Lung (tissue), 12 donors: ENCODE data around the gene TGFBR1. TPM values are rescaled to one million over a fixed set of nuclear protein-coding genes. Genes with fewer than 3 reads are reported as not detected.

Source experiments
- ATAC-seq: fragments of 200-7000 bp; cut with Tn5 transposase; one replicate; pipeline ENCODE4 v1.9.1; 2020; ENCODE audit warnings: moderate number of reproducible peaks; ENCODE audit not compliant: insufficient read depth, low FRiP score
- DNase-seq, 3 donors: peaks; one replicate each; pipeline ENCODE4 v3.0.0-alpha.2; 2013 to 2017
- H3K27ac ChIP-seq, 2 donors: one replicate each; pipeline ENCODE4 v1.5.1; 2013; ENCODE audit warnings: mild to moderate bottlenecking in 2 of 2, moderate library complexity in 2 of 2, control low read depth in 1 of 2, inconsistent platforms in 1 of 2, low read depth in 1 of 2, low read length in 1 of 2
- H3K27me3 ChIP-seq, 3 donors: one replicate each; pipeline ENCODE4 v1.5.1; 2013; ENCODE audit warnings: low read length in 2 of 3; ENCODE audit not compliant: control insufficient read depth in 3 of 3, insufficient read depth in 3 of 3
- H3K36me3 ChIP-seq, 4 donors: one replicate each; pipeline ENCODE4 v1.5.1; 2013; ENCODE audit warnings: low read length in 4 of 4, mild to moderate bottlenecking in 1 of 4, moderate library complexity in 1 of 4; ENCODE audit not compliant: control insufficient read depth in 4 of 4, insufficient read depth in 4 of 4
- H3K4me1 ChIP-seq, 5 donors: one replicate each; pipeline ENCODE4 v1.5.1; 2013; ENCODE audit warnings: low read length in 5 of 5, mild to moderate bottlenecking in 2 of 5, moderate library complexity in 1 of 5; ENCODE audit not compliant: control insufficient read depth in 5 of 5, insufficient read depth in 5 of 5
- H3K4me3 ChIP-seq: one replicate; pipeline ENCODE4 v1.5.1; 2013; ENCODE audit warnings: mild to moderate bottlenecking, control low read depth, moderate library complexity
- H3K9ac ChIP-seq, 2 donors: one replicate each; pipeline ENCODE4 v1.5.1; 2013; ENCODE audit warnings: low read length in 2 of 2, control low read depth in 1 of 2; ENCODE audit not compliant: insufficient read depth in 1 of 2
- H3K9me3 ChIP-seq, 4 donors: one replicate each; pipeline ENCODE4 v1.5.1; 2013; ENCODE audit warnings: low read length in 3 of 4, mild to moderate bottlenecking in 1 of 4, moderate library complexity in 1 of 4; ENCODE audit not compliant: control insufficient read depth in 4 of 4, insufficient read depth in 3 of 4
- WGBS, 2 donors: extraction: QIAGEN DNeasy Blood & Tissue Kit; methylation state at CpG; one replicate each; pipeline ENCODE4 v1.1.7; 2013; 5-methylcytosine and 5-hydroxymethylcytosine counted together
- polyA plus RNA-seq, 2 donors: library from polyadenylated mRNA; stranded (reverse); fragments of 200-250 nt; gene quantifications; one replicate each; pipeline ENCODE4 v1.2.1, GENCODE V29; 2013
- total RNA-seq, 2 donors: library from RNA; depleted of rRNA in 1 of 2; stranded (reverse); fragments of >200 nt in 1 of 2; gene quantifications; one replicate each; pipeline ENCODE4 v1.2.1, GENCODE V29; 2014 to 2021
- TF ChIP-seq, protein P1 (sequence below): IDR thresholded peaks from 2 replicates; pipeline ENCODE4 v1.5.1; 2012; ENCODE audit warnings: mild to moderate bottlenecking; ENCODE audit errors: control extremely low read depth, extremely low read depth
- donor health status: control.
- donor health status: control.
- donor health status: Bipolar disorder and iron deficiency.
- donor health status: healthy.
- donor health status: DM: yes; HTN: yes; CAD: no.

TGFBR1 gene
- total and polyA plus RNA-seq, 4 donors: 14.2 to 73.2 (median 28.9) TPM

DNA sequence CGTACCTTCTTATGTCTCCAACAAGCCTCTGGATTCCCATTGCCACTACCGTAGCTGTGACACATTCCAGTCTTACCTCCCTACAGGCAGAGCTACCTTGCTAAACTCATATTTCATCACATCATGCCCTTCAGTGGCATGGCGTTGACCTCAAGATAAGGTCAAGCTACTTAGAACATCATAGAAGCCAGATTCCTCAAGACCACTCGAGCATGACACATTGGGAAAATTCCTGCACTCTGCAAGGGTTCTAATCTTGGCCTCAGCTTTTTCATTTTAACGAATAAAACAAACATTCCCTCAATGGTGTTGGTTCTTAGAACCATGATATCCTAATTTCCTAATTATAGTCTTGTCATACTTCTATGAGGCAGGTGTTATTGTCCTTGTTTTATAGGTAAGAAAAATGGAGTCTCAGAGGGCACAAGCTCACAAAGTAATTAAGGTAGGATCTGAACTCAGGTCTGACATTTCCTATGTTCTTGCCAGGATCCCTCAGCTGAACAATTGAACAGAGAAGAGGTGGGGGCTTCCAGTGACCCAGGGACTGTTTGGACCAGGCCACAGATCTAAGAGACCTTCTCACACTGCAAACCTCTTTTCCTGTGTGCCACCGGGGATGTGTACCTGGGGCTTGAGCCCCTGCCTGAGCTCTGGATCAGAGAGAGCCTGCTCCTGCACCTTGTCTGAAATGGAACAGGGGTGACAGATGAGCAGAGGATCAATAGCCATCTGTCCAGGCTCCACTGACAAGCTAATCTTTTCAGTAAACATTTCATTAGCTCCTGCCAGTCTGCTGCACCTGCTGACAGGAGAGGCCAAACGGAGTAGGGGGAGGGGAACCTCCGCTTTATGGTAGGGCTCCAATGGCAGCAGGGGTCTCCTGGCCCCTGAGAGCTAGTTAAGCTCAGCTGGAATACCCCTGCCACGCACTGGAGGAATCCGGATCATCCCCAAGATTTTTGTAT, 67.5 kb downstream of the TGFBR1 start:
- no peak overlapping the region for H3K4me3 ChIP-seq
- H3K36me3 ChIP-seq: no peaks in the 10 kb centered on the region
- H3K9ac ChIP-seq: no peak overlapping the region
- no peak overlapping the region for H3K27ac ChIP-seq
- peaks cover 0 to 2% (median 0%) of the 10 kb centered on the region in 3 donors for H3K27me3 ChIP-seq
- DNase-seq (no peak), ATAC-seq (no peak)
- 76 to 90% methylated on average over 10 of the region's 10 CpGs for WGBS, 2 donors
- TF ChIP-seq, protein P1, sequence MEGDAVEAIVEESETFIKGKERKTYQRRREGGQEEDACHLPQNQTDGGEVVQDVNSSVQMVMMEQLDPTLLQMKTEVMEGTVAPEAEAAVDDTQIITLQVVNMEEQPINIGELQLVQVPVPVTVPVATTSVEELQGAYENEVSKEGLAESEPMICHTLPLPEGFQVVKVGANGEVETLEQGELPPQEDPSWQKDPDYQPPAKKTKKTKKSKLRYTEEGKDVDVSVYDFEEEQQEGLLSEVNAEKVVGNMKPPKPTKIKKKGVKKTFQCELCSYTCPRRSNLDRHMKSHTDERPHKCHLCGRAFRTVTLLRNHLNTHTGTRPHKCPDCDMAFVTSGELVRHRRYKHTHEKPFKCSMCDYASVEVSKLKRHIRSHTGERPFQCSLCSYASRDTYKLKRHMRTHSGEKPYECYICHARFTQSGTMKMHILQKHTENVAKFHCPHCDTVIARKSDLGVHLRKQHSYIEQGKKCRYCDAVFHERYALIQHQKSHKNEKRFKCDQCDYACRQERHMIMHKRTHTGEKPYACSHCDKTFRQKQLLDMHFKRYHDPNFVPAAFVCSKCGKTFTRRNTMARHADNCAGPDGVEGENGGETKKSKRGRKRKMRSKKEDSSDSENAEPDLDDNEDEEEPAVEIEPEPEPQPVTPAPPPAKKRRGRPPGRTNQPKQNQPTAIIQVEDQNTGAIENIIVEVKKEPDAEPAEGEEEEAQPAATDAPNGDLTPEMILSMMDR: no peak
- H3K9me3 ChIP-seq: no peaks in the 10 kb centered on the region
- H3K4me1 ChIP-seq: no peaks in the 10 kb centered on the region

DNA sequence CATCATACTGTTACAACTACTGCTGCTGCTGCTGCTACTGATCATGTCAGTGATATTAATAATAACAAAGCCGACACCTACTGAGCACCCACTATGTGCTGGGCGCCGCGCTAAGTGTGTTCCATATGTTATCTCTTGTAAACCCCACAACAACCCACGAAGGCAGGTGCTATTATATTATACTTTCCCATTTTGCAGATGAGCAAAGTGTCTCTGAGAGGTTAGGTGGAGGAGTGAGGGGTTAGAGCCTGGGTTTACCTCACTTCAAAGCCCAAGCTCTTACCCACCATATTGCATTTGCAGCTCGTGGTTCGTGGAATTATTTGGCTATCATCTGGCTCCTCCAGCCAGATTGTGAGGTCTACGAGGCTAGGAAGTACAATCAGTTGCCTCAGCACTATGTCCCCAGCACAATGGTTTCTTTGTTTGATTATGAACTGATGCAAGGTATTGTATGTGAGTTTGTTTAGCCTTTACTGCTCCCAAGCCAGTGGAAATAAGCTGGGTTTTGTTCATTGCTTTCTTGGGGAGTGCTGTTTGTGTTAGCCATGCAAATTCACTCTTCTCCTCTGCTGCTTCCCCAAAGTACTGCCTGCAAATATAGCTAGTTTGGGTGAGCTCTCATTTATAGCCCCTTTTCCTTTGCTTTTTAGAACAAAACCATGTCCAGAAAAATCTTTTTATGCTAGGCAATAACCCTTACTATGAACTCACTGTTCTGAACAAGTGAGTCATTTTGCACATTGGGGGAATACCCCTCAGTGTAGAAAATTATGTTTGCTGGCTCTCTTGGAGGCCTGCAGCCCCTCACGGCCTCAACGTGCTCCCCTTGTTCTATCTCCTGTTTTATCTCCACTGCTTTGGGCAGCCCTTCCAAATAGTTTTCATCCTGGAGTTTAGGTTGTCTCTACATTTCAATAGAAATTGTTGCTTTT, 68.9 kb downstream of the TGFBR1 start:
- DNase-seq (no peak), ATAC-seq (no peak)
- no peaks in the 10 kb centered on the region for H3K27me3 ChIP-seq
- peaks cover 0 to 4% (median 0%) of the 10 kb centered on the region in 5 donors for H3K4me1 ChIP-seq
- TF ChIP-seq, protein P1: no peak
- WGBS, 2 donors: 81 to 87% methylated on average over 10 of the region's 10 CpGs
- no peak overlapping the region for H3K27ac ChIP-seq
- H3K9ac ChIP-seq: no peak overlapping the region
- H3K9me3 ChIP-seq: no peaks in the 10 kb centered on the region
- H3K4me3 ChIP-seq: no peak overlapping the region
- H3K36me3 ChIP-seq: no peaks in the 10 kb centered on the region

DNA sequence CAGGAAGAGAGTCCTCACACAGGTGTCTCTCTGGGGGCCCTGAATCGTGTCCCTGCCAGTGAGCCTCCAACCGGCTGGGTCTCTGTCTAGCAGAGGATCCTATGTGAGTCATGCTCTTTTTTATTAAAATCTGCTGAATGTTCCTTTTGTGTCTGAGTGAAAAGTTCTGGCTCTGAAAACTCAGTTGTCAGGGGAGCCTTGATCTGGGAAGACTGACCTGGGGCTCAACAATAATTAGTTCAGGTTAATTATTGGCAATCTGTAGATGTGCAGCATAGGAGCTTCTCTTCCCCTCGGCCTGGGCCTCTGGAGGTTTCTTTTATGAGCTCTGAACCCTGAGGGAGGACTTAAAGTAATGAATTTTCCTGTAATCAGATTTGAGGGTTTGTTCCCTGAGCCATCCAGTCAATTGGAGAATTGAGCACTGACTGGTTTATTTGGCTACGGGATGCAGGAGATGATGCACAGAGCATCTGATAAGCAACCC, 71.7 kb downstream of the TGFBR1 start:
- H3K9ac ChIP-seq: no peak overlapping the region
- DNase-seq: no peak
- no peaks in the 10 kb centered on the region for H3K9me3 ChIP-seq
- TF ChIP-seq, protein P1: no peak
- no peak for ATAC-seq
- H3K27me3 ChIP-seq: no peaks in the 10 kb centered on the region
- peaks cover 0 to 9% (median 0%) of the 10 kb centered on the region in 5 donors for H3K4me1 ChIP-seq
- WGBS, 2 donors: 85 to 90% methylated on average over 4 of the region's 4 CpGs
- no peak overlapping the region for H3K4me3 ChIP-seq
- H3K36me3 ChIP-seq: no peaks in the 10 kb centered on the region
- H3K27ac ChIP-seq: no peak overlapping the region
